Astrocyte (in vitro differentiated cells and primary cell): ENCODE measurements around the gene MROH8. TPM values are rescaled to one million over a fixed set of nuclear protein-coding genes. Genes with fewer than 3 reads are reported as not detected.
"Not testable (repeated sequence)": the region's sequence is repeated elsewhere in the genome, so short reads cannot be mapped to it uniquely, and the experiment has no call there.

Experiments used
- DNase-seq: peaks from one replicate; pipeline ENCODE4 v3.0.0-alpha.2; 2010; ENCODE audit warnings: low read depth
- FAIRE-seq: peaks from 2 replicates; lab custom pipeline; 2011; peaks lifted over from hg19 to GRCh38; lab: Jason Lieb, UNC
- H2AFZ ChIP-seq: 2 replicates; pipeline ENCODE4 v1.6.0; 2012; ENCODE audit warnings: low read depth, low read length, inconsistent platforms
- H3K27ac ChIP-seq: 2 replicates; pipeline ENCODE4 v1.5.1; 2011; ENCODE audit warnings: low read depth, low read length, inconsistent platforms
- H3K27me3 ChIP-seq: 2 replicates; pipeline ENCODE4 v1.6.0; 2011; ENCODE audit warnings: low read length, inconsistent platforms; ENCODE audit not compliant: insufficient read depth
- H3K36me3 ChIP-seq: 2 replicates; pipeline ENCODE4 v1.5.1; 2011; ENCODE audit warnings: low read length, inconsistent platforms; ENCODE audit not compliant: insufficient read depth
- H3K4me1 ChIP-seq: 2 replicates; pipeline ENCODE4 v1.5.1; 2011; ENCODE audit warnings: low read length, inconsistent platforms; ENCODE audit not compliant: insufficient read depth
- H3K4me2 ChIP-seq: 2 replicates; pipeline ENCODE4 v1.6.0; 2012; ENCODE audit warnings: low read length, inconsistent platforms
- H3K4me3 ChIP-seq: 2 replicates; pipeline ENCODE4 v1.5.1; 2011; ENCODE audit warnings: low read depth, mild to moderate bottlenecking, low read length, inconsistent platforms; ENCODE audit not compliant: insufficient read depth
- H3K79me2 ChIP-seq: 2 replicates; pipeline ENCODE4 v1.6.0; 2012; ENCODE audit warnings: mild to moderate bottlenecking, low read length, inconsistent platforms; ENCODE audit not compliant: insufficient read depth
- H3K9ac ChIP-seq: 2 replicates; pipeline ENCODE4 v1.6.0; 2012; ENCODE audit warnings: mild to moderate bottlenecking, low read length, inconsistent platforms
- H3K9me3 ChIP-seq: 2 replicates; pipeline ENCODE4 v1.5.1; 2012; ENCODE audit warnings: low read depth, mild to moderate bottlenecking, low read length, inconsistent platforms; ENCODE audit not compliant: insufficient read depth
- H4K20me1 ChIP-seq: 2 replicates; pipeline ENCODE4 v1.6.0; 2012; ENCODE audit warnings: low read length, inconsistent platforms; ENCODE audit not compliant: insufficient read depth
- H3K27ac Mint-ChIP-seq: one replicate; pipeline ENCODE4 v1.8.0; 2021; ENCODE audit warnings: mild to moderate bottlenecking, mixed read lengths; ENCODE audit not compliant: unreplicated experiment
- H3K27me3 Mint-ChIP-seq: one replicate; pipeline ENCODE4 v1.8.0; 2021; ENCODE audit warnings: low read depth, mixed read lengths; ENCODE audit not compliant: unreplicated experiment
- H3K36me3 Mint-ChIP-seq: one replicate; pipeline ENCODE4 v1.8.0; 2021; ENCODE audit warnings: low read depth, mixed read lengths; ENCODE audit not compliant: unreplicated experiment
- H3K4me1 Mint-ChIP-seq: one replicate; pipeline ENCODE4 v1.8.0; 2021; ENCODE audit warnings: low read depth, mixed read lengths; ENCODE audit not compliant: unreplicated experiment
- H3K4me3 Mint-ChIP-seq: one replicate; pipeline ENCODE4 v1.8.0; 2021; ENCODE audit warnings: mild to moderate bottlenecking, moderate library complexity, mixed read lengths; ENCODE audit not compliant: unreplicated experiment
- H3K9me3 Mint-ChIP-seq: one replicate; pipeline ENCODE4 v1.8.0; 2021; ENCODE audit warnings: mild to moderate bottlenecking, mixed read lengths; ENCODE audit not compliant: unreplicated experiment
- CTCF ChIP-seq: IDR thresholded peaks from 2 replicates; pipeline ENCODE4 v1.5.1; 2011; ENCODE audit warnings: low read depth, mild to moderate bottlenecking, inconsistent platforms, low read length, moderate library complexity; ENCODE audit not compliant: insufficient read depth
- EZH2 ChIP-seq: IDR thresholded peaks from 2 replicates; pipeline ENCODE4 v1.6.1; 2012; ENCODE audit warnings: mild to moderate bottlenecking, low read length, inconsistent platforms; ENCODE audit not compliant: insufficient read depth
- total RNA-seq: library from RNA; stranded (reverse); gene quantifications from 2 replicates; pipeline ENCODE4 v1.2.1, GENCODE V29; 2021

Gene MROH8
- total RNA-seq, 1 donor from 2014 or later, result 1.3 TPM

- Histone ChIP-seq H4K20me1 (no peaks in the 10 kb centered on the region), H3K4me3 (no peak overlapping the region), H3K4me2 (no peak overlapping the region), H3K27me3 (no peaks in the 10 kb centered on the region), H3K36me3 (no peaks in the 10 kb centered on the region), H2AFZ (no peak overlapping the region), H3K9ac (no peak overlapping the region), H3K27ac (no peak overlapping the region), H3K9me3 (no peaks in the 10 kb centered on the region), H3K79me2 (no peaks in the 10 kb centered on the region), H3K4me1 (no peaks in the 10 kb centered on the region)
- H3K27me3 Mint-ChIP-seq, result peaks cover 14% of the 10 kb centered on the region
- TF ChIP-seq EZH2 (no peak), CTCF (no peak)
- no peak overlapping the region for H3K27ac Mint-ChIP-seq
- H3K9me3 Mint-ChIP-seq, result no peaks in the 10 kb centered on the region
- H3K4me3 Mint-ChIP-seq, result no peak overlapping the region
- H3K4me1 Mint-ChIP-seq, result no peaks in the 10 kb centered on the region
- FAIRE-seq (no peak), DNase-seq (no peak)
- H3K36me3 Mint-ChIP-seq, result no peaks in the 10 kb centered on the region
Measured at GRCh38 chr20:37128803-37129202, 50.5 kb downstream of the MROH8 start.

- not testable (repeated sequence) for H3K4me2 ChIP-seq, H2AFZ ChIP-seq, H4K20me1 ChIP-seq, H3K4me3 Mint-ChIP-seq, H3K4me1 Mint-ChIP-seq, H3K4me1 ChIP-seq, H3K4me3 ChIP-seq, H3K36me3 ChIP-seq, H3K27me3 Mint-ChIP-seq, H3K79me2 ChIP-seq, H3K27me3 ChIP-seq, DNase-seq, H3K9me3 ChIP-seq, H3K36me3 Mint-ChIP-seq, H3K27ac Mint-ChIP-seq, H3K27ac ChIP-seq, H3K9me3 Mint-ChIP-seq, FAIRE-seq, H3K9ac ChIP-seq
Measured at GRCh38 chr20:37126290-37126689, 53.1 kb downstream of the MROH8 start.

GRCh38 chr20:37123441-37123840 is 55.9 kb downstream of the MROH8 start:
- Histone ChIP-seq H3K36me3 (no peaks in the 10 kb centered on the region), H3K4me2 (no peak overlapping the region), H3K4me3 (no peak overlapping the region), H4K20me1 (no peaks in the 10 kb centered on the region), H3K27ac (no peak overlapping the region), H3K9ac (no peak overlapping the region), H3K9me3 (no peaks in the 10 kb centered on the region), H3K79me2 (no peaks in the 10 kb centered on the region), H3K27me3 (no peaks in the 10 kb centered on the region), H3K4me1 (no peaks in the 10 kb centered on the region), H2AFZ (no peak overlapping the region)
- Mint-ChIP-seq H3K4me3 (no peak overlapping the region), H3K9me3 (no peaks in the 10 kb centered on the region), H3K36me3 (no peaks in the 10 kb centered on the region), H3K27me3 (peaks cover 5% of the 10 kb centered on the region), H3K27ac (no peak overlapping the region), H3K4me1 (no peaks in the 10 kb centered on the region)
- no peak for DNase-seq
- no peak for FAIRE-seq
- TF ChIP-seq EZH2 (no peak), CTCF (no peak)
